Measurements from ENCODE around the gene CAMK2N1.

DNA sequence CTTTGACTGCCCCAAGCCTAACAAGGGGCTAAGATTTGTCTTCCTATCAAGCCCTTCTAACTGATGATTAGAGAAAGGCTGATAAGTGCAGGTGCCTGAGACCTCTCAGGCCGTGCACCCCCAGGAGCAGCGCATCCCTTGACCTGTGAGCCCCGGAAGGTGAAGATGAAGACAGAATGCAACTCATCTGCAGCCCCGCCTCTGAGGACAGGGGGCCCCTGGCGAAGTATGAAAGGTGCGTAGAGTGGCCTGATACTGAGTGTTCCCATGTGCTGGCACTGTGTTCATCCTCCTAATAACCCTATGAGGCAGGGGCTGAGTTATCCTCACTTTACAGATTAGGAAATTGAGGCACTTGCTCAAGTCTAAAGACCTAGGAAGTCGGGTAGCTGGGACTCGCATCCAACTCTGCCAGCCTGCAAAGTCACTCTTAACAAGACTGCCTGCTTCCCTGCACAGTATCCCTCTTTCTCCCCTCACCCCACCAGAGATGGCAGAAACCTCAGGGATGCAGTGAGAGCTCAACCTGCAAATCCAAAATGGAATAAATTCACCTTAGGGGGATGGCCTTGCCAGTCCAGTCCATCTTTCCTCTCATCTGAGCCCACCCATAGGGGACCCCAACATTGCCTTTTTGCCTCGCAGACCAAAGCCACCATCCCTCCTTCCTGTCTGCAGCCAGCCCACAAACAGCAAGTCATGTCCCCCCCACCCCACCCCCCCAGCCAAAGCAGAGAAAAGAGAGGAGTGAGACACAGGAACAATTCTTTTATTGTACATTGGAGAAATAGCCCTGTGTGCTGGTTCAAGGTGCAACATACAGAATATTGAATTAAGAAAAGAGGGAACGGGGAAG lies 4.1 kb downstream of the CAMK2N1 start:
- TF ChIP-seq EZH2phosphoT487 (conservative IDR thresholded peaks at IDR 0.05; ENCODE audit: low read length), result no peak
- TF ChIP-seq, protein P1, sequence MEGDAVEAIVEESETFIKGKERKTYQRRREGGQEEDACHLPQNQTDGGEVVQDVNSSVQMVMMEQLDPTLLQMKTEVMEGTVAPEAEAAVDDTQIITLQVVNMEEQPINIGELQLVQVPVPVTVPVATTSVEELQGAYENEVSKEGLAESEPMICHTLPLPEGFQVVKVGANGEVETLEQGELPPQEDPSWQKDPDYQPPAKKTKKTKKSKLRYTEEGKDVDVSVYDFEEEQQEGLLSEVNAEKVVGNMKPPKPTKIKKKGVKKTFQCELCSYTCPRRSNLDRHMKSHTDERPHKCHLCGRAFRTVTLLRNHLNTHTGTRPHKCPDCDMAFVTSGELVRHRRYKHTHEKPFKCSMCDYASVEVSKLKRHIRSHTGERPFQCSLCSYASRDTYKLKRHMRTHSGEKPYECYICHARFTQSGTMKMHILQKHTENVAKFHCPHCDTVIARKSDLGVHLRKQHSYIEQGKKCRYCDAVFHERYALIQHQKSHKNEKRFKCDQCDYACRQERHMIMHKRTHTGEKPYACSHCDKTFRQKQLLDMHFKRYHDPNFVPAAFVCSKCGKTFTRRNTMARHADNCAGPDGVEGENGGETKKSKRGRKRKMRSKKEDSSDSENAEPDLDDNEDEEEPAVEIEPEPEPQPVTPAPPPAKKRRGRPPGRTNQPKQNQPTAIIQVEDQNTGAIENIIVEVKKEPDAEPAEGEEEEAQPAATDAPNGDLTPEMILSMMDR (IDR thresholded peaks at IDR 0.05; ENCODE audit: insufficient read depth, low read length, poor library complexity, severe bottlenecking), result no peak

All from SU-DHL-6 (cell line).